ENCODE data around the gene MSRB1.
"Not testable (repeated sequence)": the region's sequence is repeated elsewhere in the genome, so short reads cannot be mapped to it uniquely, and the experiment has no call there.

Gene MSRB1

GRCh38 chr16:1978476-1979120 is 35.6 kb upstream of the MSRB1 start:
- no peak for DNase-seq

DNA sequence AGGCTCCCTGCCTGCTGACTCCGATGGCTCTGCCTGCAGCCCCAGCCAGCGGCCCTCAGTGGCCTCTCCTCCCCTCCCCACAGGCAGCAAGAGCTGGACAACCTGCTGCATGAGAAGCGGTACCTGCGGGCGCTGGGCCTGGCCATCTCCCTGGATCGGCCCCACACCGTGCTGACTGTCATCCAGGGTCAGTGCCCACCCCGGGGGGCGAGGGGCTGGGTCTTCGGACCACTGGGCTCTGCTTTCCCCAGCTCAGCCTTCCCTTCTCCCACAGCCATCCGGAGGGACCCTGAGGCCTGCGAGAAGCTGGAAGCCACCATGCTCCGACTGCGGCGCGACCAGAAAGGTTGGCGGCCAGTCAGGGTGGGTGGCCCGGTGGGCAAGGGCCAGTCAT is 34.9 kb upstream of the MSRB1 start:
- DNase-seq: no peak

GRCh38 chr16:1976951-1977874 is 34.2 kb upstream of the MSRB1 start:
- no peak for DNase-seq

DNA sequence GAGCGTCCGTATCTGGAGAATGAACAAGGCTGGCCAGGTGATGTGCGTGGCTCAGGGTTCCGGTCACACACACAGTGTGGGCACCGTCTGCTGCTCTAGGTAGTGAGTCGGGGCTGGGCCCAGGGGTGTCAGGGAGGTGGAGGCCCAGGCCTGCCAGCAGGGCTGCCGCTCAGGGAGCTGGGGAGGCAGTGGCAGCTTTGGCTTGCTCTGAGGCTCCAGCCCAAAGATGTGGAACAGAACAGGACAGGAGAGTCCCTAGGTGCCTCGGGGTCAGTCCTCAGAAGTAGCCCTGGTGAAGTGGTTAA is 33.2 kb upstream of the MSRB1 start:
- no peak for DNase-seq

DNA sequence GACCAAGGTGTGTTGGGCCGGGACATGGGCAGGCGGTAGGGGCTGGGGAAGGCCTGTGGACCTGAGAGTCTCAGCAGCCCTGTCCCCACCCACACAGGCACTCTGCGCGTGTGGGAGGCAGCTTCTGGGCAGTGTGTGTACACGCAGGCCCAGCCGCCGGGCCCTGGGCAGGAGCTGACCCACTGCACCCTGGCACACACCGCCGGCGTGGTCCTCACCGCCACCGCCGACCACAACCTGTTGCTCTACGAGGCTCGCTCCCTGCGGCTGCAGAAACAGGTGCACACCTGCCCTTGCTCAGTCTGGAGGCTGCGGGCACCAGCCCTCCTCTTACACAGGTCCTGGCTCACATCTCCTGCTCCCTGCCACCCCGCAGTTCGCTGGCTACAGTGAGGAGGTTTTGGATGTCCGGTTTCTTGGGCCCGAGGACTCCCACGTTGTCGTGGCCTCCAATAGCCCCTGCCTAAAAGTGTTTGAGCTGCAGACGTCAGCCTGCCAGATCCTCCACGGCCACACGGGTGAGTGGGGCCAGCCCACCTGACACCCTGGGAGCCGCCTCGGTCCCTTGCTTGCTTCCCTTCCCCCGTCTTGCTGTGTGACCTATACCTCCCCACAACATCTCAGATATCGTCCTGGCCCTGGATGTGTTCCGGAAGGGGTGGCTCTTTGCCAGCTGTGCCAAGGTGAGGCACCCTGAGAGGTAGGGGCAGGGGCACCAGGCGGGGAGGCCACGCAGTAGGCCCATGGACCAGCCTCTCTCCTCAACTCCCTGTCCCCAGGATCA is 32.6 kb upstream of the MSRB1 start:
- no peak for DNase-seq

DNA sequence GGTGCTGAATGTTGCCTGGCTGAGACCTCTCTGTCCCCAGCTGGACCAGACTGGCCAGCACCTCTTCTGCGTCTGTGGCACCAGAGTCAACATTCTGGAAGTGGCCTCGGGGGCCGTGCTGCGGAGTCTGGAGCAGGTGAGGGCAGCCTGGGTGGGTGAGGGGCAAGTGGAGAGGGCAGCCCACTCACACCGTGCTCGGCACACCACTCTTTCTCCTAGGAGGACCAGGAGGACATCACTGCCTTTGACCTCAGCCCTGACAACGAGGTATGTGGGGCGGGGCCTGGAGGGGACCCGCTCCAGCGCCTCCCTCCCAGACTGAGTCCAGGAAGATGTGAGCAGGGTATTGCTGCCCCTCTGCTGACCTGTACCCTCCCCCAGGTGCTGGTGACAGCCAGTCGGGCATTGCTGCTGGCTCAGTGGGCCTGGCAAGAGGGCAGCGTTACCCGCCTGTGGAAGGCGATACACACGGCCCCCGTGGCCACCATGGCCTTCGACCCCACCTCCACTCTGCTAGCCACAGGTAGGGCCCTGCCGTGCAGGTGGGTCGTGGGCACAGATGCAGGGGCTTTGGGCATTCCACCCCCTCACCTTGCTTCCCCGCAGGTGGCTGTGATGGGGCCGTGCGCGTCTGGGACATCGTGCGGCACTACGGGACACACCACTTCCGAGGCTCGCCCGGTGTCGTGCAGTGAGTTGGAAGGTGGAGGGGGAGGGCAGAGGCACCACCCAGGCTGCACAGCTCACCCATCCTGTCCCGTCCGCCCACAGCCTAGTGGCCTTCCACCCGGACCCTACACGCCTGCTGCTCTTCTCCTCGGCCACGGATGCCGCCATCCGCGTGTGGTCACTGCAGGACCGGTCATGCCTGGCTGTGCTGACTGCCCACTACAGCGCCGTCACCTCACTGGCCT is 31.4 kb upstream of the MSRB1 start:
- DNase-seq: no peak

DNA sequence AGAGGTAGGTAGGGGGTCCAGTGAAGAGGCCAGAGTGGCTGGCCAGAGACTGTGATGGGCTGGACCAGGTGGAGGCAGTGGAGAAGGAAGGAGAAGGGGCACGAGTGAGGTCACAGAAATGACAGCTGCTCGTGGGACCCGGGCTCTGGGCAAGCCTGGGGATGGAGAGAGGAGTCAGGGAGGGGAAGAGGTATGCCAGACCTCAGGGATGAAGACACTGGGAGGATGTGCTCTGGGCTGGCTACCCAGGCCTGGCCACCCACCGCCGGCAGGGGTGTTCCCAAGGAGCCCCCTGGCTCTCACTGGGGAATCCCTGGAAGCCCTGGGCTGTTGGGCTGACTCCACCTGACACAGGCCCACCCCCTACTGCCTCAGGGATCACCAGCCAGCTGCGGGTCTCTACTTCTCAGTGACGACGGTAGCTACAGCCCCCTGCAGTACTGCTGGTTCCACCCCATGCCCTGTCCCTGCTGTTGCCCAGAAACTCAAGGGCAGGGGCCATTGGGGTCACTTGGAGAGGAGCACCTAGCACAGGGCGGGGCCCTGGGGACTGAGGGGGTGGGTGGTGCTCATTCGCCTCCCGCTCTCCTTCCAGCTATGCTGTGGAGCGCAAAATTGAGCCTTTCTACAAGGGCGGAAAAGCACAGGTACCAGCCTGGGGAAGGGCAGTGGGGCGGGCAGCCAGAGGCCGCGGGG is 30.6 kb upstream of the MSRB1 start:
- no peak for DNase-seq

DNA sequence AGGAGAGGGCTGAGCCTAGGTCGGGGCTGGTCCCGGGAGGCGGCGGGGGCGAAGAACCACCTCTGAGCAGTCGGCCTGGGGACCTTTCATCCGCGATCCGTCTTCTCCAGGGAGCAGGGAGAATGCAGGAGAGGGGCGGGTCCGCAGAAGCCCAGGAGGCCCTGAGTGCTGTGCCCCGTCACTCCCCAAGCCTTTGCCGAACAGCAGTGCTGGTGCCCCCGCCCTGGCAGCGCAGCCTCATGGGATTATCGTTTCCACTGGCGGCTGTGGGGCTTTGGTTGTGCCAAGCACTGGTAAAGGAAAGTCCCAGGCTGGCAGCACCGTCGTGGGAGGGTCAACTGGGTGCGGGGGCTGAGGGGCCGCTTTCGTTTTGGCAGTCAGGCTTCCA is 29.5 kb upstream of the MSRB1 start:
- no peak for DNase-seq

- peak; percentile 87 for DNase-seq
Observed at GRCh38 chr16:1971796-1972489, 28.9 kb upstream of the MSRB1 start, which contains the start of gene TBL3. Gene TBL3 (plus strand): TSS chr16:1972053. CDS start chr16:1972165, 112 bp downstream.

DNA sequence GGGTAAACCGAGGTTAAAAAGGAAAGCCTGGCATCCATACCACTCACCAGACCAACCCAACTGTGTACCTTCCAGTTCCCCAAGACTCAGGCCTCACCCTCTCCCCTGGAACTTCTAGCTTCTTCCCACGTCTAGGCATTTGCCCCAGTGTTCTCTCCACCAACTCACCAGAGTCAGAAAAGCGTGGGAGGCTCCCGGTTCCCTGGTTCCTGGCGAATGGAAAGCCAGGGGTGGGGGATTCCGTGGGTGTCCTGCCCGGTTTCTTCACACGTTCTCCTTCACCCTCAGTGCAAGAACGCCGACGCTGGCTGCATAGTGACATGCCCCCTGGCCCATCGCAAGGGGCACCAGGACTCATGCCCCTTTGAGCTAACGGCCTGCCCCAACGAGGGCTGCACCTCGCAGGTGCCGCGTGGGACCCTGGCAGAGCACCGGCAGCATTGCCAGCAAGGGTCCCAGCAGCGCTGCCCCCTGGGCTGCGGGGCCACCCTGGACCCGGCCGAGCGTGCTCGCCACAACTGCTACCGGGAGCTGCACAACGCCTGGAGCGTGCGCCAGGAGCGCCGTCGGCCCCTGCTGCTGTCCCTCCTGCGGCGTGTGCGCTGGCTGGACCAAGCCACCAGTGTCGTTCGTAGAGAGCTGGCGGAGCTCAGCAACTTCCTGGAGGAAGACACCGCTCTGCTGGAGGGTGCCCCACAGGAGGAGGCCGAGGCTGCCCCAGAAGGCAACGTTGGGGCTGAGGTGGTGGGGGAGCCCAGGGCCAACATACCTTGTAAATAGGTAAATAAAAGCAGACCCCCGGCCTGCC is 25.4 kb upstream of the MSRB1 start:
- no peak for DNase-seq

GRCh38 chr16:1966460-1966859 is 23.5 kb upstream of the MSRB1 start, which contains the start of gene RNF151:
Gene RNF151 (plus strand): TSS chr16:1966856. CDS start chr16:1966882, 26 bp downstream.
- no peak for DNase-seq

- no peak for DNase-seq
Observed at GRCh38 chr16:1965396-1966001, 22.5 kb upstream of the MSRB1 start.

GRCh38 chr16:1964506-1965395 is 21.8 kb upstream of the MSRB1 start, which contains the start of gene RPS2:
Gene RPS2 (minus strand): TSS chr16:1964826. CDS start chr16:1964625, 201 bp downstream.
- peak; percentile 97 for DNase-seq

DNA sequence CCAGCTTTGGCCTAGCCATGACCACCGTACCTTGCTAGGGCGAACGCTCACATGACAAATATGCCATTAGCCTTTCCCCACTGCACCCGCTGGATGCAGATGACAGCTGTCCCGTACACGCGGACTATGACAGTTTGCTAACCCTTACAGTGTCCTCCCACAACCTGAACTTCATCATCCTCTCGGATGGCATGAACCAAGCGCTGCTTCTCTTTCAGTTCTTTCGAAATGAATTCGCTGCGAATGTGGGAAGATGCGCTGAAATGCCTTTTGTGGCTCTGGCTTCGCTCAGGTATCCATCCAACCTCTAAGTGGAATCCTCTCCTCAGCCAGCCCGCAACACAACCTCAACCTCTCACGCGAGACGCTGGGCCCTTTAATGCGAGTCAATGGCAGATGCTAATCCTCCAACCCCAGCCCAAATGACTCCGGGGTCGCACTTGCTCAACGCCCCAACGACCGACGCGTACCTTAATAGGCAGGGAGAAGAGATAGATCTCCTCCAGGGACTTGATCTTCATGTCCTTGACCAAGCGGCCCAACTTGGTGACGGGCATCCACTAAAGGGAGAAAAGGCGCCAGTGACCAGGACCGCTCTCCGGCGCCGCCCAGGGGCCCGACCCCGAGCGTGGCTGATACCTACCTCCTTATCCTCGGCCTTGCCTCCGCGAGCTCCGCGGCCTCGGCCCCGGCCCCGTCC is 21.0 kb upstream of the MSRB1 start:
- DNase-seq: no peak

DNA sequence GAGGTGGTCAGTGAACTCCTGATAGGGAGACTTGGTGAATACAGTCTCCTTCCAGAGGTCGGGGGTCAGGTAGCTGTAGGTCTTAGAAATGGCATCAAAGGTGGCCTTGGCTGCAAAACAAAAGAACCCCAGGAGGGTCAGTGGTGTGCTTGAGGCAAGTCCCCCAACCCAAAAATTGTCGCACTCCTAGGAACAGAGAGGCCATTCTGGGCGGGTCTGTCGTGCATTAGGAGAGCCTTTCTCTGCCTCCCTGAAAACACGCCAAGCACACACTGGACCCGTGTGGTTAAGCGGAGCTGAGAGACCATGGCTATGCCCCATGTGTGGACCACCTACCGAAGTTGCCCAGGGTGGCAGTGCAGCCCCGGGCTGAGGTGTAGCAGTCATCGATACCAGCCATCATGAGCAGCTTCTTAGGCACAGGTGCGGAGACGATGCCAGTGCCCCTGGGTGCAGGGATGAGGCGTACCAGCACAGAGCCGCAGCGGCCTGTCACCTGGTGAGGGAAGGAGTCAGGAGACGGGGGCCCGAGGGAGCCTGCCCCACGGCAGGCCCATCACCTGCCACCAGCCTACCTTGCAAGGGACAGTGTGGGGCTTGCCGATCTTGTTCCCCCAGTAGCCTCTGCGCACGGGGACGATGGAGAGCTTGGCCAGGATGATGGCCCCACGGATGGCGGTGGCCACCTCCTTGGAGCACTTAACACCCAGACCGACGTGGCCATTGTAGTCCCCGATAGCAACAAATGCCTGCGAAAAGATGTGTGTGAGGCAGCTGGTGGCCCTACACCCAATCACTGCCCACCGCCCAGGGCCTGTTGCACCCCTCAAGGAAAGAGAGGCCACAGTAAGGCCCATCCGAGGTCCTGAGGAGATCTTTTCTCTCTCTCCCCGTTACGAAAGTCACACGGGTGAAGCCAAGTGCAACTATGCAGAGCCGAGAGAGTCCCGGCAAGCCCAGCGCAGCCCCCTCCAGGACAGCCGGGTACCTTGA is 19.5 kb upstream of the MSRB1 start:
- DNase-seq: not testable (repeated sequence)

- no peak for DNase-seq
Observed at GRCh38 chr16:1961651-1962067, 18.7 kb upstream of the MSRB1 start.

Data from GOT3 (cell line).